Measurements from ENCODE around the gene NME3. TPM values are rescaled to one million over a fixed set of nuclear protein-coding genes. Genes with fewer than 3 reads are reported as not detected.

NME3 gene
- total and polyA plus RNA-seq, 9 of the 15 experiments (the other 6 are each of a cell fraction or from before 2014, with no cell fraction given) = 0.68 to 76.3 (median 11.5) TPM

DNA sequence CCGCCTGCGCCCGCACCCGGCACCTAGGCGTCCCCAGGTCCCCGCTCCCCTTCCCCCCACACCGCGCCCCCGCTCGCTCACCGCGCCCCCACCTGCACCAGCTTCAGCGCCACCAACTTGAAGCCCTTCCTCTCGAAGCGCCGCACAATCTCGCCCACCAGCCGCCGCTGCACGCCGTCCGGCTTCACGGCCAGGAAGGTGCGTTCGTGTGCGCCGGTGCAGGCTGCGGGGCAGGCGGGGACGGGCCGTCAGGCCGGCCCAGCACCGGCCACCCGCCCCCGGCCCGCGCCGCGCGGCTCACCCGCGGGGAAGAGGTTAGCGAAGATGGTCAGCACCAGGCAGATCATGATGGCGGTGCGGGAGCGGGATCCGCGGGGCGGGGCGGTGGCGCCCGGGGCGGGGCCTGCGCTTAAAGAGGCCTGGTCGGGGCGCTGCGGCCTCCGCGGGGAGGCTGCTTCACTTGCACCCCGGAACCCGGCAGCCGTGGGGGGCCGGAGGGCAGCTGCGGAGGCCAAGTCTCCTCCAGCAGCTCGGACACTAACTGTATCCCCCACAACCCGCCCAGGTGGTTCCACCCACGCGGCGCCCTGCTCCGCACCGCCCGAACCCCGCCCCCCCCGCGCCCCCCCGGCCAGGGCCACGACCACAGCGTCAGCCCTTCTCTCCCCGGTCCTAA lies at the start of gene NME3 (continued):
- TF ChIP-seq ZNF436 (CRISPR knock-in tag; IDR thresholded peaks at IDR 0.05) (no peak), NCOR1 (IDR thresholded peaks at IDR 0.05) (no peak), GTF2F1 (IDR thresholded peaks at IDR 0.05; ENCODE audit: low read depth, low read length) (no peak), CC2D1A (IDR thresholded peaks at IDR 0.05) (no peak), SREBF2 (CRISPR knock-in tag; IDR thresholded peaks at IDR 0.05) (no peak), ILF3 (IDR thresholded peaks at IDR 0.05; ENCODE audit: borderline replicate concordance) (peak; percentile 28; the same call in 1 of the 2 replicates), TBP (optimal IDR thresholded peaks at IDR 0.05; ENCODE audit: low read depth, low read length) (peak; percentile 39), BRD9 (IDR thresholded peaks at IDR 0.05; ENCODE audit: low read depth, partially characterized antibody) (no peak), FOS (IDR thresholded peaks at IDR 0.05; ENCODE audit: extremely low read depth, insufficient read length) (no peak), SIN3A (IDR thresholded peaks at IDR 0.05; ENCODE audit: borderline replicate concordance in 2 of 2, control insufficient read depth in 1 of 2, low read depth in 2 of 2, low read length in 2 of 2) (peak; percentile 59 to 76; a peak in 2 of 4 replicates), SIN3B (IDR thresholded peaks at IDR 0.05; ENCODE audit: low read depth) (peak; percentile 65; the same call in 1 of the 2 replicates), ZNF551 (CRISPR knock-in tag; IDR thresholded peaks at IDR 0.05) (no peak), PCBP1 (IDR thresholded peaks at IDR 0.05; ENCODE audit: low read depth, low read length, poor library complexity, severe bottlenecking) (peak; percentile 30), ZNF121 (CRISPR knock-in tag; conservative IDR thresholded peaks at IDR 0.05) (no peak), NRF1 (conservative IDR thresholded peaks at IDR 0.05 in 1 of 2, IDR thresholded peaks at IDR 0.05 in 1 of 2) (peak in 1 of 2 experiments; percentile 21; a peak in 1 of 4 replicates), CCNT2 (IDR thresholded peaks at IDR 0.05; ENCODE audit: borderline replicate concordance, extremely low read depth, insufficient read length, low read depth, low read length) (peak; percentile 79), CBFB (CRISPR knock-in tag; IDR thresholded peaks at IDR 0.05) (no peak)
- TF ChIP-seq, protein P1, sequence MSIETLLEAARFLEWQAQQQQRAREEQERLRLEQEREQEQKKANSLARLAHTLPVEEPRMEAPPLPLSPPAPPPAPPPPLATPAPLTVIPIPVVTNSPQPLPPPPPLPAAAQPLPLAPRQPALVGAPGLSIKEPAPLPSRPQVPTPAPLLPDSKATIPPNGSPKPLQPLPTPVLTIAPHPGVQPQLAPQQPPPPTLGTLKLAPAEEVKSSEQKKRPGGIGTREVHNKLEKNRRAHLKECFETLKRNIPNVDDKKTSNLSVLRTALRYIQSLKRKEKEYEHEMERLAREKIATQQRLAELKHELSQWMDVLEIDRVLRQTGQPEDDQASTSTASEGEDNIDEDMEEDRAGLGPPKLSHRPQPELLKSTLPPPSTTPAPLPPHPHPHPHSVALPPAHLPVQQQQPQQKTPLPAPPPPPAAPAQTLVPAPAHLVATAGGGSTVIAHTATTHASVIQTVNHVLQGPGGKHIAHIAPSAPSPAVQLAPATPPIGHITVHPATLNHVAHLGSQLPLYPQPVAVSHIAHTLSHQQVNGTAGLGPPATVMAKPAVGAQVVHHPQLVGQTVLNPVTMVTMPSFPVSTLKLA (conservative IDR thresholded peaks at IDR 0.05) = peak in 1 of 2 experiments; percentile 36; a peak in 1 of 4 replicates
- TF ChIP-seq, protein P2, sequence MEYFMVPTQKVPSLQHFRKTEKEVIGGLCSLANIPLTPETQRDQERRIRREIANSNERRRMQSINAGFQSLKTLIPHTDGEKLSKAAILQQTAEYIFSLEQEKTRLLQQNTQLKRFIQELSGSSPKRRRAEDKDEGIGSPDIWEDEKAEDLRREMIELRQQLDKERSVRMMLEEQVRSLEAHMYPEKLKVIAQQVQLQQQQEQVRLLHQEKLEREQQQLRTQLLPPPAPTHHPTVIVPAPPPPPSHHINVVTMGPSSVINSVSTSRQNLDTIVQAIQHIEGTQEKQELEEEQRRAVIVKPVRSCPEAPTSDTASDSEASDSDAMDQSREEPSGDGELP (CRISPR knock-in tag; IDR thresholded peaks at IDR 0.05; ENCODE audit: borderline replicate concordance) = peak; percentile 25; the same call in 1 of the 2 replicates
- TF ChIP-seq, protein P3, sequence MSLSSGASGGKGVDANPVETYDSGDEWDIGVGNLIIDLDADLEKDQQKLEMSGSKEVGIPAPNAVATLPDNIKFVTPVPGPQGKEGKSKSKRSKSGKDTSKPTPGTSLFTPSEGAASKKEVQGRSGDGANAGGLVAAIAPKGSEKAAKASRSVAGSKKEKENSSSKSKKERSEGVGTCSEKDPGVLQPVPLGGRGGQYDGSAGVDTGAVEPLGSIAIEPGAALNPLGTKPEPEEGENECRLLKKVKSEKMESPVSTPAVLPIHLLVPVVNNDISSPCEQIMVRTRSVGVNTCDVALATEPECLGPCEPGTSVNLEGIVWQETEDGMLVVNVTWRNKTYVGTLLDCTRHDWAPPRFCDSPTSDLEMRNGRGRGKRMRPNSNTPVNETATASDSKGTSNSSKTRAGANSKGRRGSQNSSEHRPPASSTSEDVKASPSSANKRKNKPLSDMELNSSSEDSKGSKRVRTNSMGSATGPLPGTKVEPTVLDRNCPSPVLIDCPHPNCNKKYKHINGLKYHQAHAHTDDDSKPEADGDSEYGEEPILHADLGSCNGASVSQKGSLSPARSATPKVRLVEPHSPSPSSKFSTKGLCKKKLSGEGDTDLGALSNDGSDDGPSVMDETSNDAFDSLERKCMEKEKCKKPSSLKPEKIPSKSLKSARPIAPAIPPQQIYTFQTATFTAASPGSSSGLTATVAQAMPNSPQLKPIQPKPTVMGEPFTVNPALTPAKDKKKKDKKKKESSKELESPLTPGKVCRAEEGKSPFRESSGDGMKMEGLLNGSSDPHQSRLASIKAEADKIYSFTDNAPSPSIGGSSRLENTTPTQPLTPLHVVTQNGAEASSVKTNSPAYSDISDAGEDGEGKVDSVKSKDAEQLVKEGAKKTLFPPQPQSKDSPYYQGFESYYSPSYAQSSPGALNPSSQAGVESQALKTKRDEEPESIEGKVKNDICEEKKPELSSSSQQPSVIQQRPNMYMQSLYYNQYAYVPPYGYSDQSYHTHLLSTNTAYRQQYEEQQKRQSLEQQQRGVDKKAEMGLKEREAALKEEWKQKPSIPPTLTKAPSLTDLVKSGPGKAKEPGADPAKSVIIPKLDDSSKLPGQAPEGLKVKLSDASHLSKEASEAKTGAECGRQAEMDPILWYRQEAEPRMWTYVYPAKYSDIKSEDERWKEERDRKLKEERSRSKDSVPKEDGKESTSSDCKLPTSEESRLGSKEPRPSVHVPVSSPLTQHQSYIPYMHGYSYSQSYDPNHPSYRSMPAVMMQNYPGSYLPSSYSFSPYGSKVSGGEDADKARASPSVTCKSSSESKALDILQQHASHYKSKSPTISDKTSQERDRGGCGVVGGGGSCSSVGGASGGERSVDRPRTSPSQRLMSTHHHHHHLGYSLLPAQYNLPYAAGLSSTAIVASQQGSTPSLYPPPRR (CRISPR knock-in tag; IDR thresholded peaks at IDR 0.05; ENCODE audit: borderline replicate concordance) = no peak
